Occipital lobe (tissue), 2 donors: ENCODE results near the gene GRAMD4. TPM values are rescaled to one million over a fixed set of nuclear protein-coding genes. Genes with fewer than 3 reads are reported as not detected.
A peak's percentile ranks its signal among the peaks of the same experiment; 100 is the strongest.

Source experiments
- DNase-seq: peaks from one replicate; lab custom pipeline; 2025; lab: John Stamatoyannopoulos, UW
- total RNA-seq: library from RNA; depleted of rRNA; stranded (reverse); fragments of >200 nt; gene quantifications from one replicate; pipeline ENCODE4 v1.2.3, GENCODE V29; 2014

Gene GRAMD4
- total RNA-seq, 1 donor from 2014 or later, result 55.8 TPM

DNA sequence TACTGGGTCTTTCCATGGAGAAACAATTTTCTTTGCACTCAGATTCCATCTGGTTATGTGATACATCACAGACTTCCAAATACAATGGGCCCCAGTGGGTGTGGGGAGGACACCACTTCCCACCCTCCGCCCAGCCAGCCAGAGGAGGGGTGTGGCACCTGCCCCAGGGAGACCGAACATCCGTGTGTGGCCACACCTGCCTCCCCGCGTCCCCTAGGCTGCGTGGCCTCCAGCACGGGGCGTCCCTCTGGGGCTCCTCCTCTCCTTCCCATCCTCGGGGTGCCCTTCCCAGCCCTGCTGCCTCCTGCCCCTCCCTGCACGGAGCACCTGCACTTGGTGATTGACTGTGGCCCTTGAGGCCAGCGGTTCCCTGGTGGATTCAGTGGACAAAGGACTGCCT is 68.8 kb downstream of the GRAMD4 start:
- no peak for DNase-seq

DNA sequence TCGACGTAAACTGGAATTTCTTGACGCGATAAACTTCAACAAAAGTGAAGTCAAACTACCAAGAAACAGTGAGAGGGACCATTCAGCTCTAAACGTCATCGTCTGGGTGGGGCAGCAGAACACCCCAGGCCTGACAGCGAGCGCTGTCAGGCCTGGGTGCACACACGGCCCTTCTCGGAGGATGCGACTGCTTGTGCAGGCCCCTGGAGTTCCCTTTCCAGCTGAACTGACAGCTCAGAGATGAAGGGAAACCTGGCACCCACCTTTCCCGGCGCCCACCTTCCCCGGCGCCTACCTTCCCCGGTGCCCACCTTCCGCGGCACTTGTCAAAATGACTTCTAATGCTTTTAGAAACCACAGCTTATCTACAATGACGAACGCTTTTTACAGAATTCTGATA is 70.0 kb downstream of the GRAMD4 start:
- DNase-seq, result no peak

DNA sequence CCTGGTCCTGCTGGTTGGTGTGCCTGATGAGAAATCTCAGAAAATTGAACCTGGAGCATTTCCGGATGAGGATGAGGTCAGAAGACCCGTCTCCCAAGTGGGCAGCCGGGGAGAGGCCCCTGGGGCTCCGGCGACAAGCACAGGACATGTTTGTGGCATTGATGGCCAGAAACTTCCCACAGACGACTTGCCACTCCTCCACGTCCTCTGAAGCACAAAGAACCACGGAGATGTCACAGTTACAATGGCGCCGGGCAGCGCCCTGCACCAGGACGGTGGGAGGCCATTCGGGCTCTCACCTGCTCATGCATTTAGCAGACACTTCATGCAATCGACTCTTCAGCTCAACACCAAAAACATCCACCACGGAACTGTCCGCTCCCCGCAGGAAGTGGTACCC is 71.4 kb downstream of the GRAMD4 start:
- no peak for DNase-seq

DNA sequence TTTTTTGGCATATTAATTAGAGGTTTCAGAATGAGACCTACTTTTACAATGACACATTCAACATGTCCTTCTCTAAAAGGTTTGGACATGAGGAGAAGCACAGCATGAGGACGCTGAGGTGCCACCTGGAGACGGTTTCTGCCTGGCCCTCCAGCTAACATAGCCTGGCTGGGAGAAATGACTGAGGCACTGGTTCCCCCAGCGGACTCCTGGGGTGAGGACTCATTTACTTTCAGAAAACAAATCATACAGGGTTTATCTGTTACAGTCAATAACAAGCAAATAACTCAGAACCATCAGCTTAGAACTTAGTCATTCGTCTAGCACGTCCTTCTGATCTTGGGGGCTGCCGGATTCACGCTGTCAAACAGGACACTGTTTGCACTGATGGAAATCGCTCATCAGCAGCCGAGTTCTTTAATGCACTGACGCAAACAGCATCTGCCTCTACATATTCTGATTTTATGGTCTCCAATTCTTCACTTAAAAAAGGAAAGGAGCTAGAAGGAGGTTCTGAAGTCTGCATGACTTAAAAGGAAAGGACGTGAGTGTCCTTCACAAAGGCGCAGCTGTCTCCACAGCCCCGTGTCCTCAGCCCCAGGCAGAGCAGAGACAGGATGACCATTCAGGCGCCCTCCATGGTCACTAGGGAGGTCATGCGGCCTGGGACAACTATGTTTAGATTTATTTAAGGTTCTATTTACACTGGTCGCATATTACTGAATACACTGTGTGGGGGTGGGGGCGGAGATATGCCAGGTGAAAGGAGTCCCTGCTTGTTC is 73.6 kb downstream of the GRAMD4 start:
- DNase-seq, result peak; percentile 29

DNA sequence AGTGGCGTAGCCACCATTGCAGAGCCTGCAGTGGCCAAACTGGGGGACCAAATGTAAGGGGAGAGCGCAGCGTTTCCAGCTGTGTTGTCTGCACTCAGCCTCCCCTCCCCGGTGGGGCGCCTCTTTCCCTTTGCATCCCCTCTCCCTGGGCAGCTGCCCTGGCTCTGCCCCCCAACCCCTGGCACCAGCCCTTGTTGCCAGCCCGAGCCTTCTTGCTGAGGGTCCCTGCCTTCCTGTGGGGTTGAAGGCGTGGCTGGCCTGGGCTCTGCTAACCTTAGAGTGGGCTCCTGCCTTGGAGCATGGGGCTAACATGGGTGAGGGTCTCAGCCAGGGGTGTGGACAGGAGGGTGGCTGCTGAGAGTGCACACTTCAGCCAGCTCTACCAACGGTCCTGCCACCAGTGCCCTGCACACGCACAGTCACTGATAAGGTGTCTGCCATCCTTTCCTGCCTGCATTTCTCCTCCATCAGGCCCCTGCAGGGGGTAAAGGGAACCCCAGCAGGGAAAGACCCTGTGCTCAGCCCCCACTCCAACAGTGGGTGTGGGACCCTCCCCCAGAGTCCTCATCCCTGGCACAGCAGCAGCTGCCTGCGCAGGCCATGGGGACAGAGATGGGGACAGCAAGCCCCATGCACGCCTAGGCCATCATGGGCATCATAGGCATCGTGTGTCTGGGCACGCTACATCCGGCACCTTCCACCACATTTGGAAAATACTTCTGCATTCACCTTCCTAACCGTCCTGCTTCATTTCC is 74.4 kb downstream of the GRAMD4 start:
- no peak for DNase-seq

DNA sequence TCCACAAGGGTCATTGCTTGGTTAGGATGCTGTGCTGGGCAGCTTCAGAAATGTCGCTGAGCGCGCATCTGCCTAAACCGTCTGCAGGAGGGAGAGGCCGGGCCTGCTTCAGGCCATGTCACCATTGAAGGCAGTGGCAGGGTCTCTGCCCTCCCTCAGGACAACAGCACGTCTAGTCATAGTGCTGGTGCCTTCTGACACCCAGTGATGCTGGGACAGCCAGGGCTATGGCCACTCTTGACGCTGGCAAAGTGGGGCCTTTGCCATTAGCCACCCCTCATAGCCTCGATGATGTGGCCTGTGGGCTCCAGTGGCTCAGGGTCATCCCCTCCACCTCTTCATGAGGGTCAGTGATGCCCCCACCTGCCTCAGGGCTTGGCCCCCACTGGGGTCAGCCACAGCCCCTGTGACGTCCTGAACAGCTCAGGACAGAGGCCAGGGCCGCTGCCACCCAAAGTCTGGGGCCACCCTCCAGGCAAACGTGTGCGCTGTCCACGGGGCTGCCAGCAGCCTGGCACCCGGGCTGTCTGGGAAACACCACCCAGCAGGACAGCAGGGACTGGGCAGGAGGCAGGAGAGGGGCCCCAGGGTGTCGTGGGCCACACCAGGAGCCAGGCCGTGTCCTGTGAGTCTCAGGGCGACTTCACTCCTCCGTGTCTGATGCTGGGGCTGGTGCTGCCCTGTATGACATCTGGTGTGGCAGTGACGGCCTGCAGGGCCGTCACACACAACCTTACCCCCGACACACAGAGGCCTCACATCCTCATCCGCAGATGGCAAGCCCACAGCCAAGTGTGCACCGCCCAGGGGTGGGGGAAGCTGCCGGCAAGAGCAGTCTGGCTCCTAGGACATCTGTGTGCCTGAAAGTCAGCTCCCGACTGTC is 75.4 kb downstream of the GRAMD4 start:
- DNase-seq, result no peak

DNA sequence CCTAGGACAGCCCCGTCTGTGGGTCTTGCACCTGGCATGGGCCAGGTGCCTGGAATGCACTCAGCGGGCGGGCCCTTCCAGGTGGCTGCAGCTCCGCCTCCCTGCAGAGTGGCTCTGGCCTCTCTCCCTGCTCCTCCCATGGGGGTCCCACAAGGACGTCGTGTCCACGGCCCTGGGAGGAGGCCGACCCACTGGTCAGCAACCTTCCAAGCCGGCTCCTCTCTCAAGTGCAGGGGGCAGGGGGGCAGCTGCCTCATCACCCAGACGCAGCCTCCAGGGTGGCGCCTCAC is 76.0 kb downstream of the GRAMD4 start:
- DNase-seq, result no peak

DNA sequence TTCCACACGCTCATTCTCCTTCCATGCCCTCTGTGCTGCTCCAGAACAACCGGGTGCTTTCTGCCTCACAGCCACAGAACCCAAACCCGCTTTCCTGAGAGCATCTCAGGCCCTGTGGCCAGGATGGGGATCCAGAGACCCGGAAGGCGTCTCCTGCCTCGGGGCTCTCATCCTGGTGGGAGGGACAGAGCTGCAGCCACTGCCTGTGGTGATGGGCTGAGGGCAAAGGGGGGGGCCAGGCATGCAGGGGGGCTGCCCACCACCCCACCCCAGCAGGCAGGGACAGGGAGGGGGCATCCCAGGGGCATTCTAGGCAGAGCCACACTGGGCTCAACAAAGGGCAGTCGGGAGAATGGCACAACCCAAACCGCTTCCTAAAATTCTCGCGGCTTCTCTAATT is 76.4 kb downstream of the GRAMD4 start:
- no peak for DNase-seq

DNA sequence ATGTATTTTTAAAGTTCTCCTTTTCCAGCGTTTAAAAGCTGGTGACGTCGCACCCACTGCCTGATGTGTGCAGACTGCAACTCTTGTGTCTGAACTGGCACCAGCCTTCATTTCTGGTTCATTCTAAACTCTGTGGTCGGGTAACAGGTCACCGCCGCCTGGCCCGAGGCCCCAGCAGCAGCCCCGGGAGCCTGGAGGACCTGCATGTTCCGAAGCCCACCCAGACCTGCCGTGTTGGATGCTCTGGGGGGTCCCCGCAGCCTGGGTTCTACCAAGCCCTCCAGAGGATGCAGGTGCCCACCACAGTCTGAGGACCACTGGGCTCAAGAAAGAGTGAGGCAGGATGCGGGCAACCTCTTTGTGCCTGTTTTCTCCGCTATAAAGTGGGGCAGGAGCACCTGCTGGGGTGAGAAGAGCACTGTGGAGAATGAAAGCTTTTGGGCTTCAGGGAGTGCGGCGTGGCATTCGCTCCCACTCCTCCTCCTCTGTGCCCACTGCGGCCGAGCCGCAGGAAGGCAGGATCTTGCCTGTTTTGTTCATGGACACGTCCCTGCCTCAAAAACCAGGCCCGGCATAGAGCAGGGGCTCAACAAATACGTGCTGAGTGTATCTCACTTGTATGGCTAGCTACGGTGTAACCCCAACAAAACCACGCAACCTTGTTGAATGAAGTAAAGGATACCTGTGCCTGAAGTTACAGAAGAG is 77.8 kb downstream of the GRAMD4 start:
- no peak for DNase-seq

DNA sequence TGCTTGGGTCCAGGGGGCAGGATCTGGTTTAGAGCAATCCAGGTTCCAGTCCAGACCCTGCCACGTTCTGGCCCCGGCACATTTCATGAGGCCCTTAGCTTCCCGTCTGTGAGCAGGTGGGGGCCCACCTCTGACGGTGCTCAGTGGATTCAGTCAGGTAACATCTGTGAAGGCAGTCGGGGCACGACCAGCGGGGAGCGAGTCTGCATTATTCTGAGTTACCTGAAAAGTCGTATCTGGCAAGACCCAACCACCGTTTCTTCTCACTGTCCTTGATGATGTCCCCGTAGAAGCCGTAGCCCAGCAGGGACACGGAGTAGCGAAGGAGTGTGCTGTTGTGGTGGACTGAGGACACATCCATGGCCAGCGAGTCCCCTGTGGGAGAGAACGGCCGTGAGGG is 78.9 kb downstream of the GRAMD4 start:
- no peak for DNase-seq

DNA sequence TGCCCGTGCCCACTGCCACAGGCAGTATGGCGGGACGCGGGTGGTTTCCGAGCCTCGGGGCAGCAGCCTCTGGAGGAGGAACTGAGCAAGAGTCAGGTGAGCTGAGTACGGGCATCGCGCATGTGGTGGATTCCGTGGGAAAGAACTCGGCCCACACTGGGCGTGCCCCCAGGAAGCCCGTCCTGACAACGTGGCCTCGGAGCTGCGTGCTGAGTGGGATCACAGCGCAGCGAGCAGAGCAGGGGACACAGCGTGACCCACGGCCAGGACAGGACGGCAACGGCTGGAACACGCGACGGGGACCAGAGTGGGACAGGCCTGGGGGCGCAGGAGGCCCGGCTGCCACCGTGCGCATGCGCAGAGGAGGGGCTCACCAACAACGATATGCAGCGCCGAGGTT is 81.1 kb downstream of the GRAMD4 start:
- no peak for DNase-seq

DNA sequence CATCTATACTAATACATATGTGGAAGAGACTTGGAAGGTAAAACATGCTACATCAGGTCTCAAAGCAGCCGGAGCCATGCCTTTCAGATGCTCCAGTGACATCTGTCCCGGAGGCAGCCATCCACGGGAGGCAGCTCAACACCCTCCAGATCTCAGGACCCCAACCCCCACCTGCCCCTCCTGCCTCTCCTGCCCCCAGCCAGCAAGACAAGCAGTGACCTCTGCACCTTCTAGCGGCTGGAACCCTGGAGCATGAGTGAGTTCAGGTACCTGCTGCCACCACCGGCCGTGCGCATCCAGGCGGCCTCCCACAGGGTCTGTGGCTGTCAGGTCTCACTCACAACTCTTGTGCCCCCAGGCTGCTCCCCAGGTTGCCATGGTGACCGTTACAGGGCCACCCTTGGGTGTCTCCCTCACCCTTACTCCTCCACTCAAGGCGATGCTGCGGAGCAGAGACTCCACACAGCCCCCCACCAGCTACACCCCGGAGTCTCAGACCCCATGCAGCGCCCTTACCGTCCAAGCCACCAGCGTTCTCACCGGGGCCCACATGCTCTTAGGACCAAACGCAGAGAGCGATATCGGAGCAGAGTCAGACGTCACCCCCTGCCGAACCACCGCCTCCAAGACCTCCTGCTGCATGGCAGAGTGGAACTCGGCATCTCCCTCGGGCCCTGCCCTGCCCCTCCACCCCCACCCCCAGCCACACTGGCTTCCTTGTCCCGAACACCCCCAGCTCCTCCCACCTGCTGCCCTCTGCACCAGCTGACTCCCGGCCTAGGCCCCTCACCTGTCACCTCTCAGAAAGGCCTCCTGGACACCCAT is 83.2 kb downstream of the GRAMD4 start:
- DNase-seq, result no peak

DNA sequence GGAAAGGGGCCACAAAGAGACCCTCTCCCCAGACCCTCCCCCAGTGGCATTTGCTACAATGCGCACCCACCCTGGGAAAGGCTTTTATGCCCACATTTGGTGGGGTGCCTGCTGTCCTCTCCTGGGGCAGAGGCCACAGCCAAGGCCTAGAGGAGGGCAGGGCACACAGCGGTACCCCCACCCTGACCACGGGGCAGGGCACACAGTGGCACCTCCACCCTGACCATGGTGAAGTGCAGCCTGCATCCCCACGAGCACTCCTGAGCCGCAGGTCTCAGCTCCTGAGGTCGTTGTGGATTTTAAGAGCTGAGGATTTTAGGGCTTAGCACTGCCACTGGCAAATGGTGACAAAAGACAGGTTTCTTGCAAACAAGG is 83.8 kb downstream of the GRAMD4 start:
- no peak for DNase-seq

DNA sequence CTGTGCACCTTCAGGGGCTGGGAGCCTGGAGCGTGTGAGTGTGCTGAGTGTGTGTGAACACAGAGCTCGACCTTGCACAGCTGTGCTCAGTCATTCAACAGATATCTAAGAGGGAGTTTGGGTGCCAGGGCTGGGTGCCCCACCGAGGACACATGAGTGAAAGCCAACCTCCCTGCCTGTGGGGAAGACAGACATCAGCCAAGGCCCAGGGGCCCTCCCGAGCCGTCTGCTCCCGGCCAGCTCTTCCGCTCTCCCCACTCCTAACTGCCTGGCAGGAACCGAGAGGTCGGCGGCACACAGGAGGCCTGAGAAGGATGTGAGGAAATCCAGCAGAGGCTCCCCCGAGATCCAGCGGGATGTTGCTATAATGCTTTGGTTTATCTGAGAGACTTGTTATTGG is 85.9 kb downstream of the GRAMD4 start:
- DNase-seq, result no peak

DNA sequence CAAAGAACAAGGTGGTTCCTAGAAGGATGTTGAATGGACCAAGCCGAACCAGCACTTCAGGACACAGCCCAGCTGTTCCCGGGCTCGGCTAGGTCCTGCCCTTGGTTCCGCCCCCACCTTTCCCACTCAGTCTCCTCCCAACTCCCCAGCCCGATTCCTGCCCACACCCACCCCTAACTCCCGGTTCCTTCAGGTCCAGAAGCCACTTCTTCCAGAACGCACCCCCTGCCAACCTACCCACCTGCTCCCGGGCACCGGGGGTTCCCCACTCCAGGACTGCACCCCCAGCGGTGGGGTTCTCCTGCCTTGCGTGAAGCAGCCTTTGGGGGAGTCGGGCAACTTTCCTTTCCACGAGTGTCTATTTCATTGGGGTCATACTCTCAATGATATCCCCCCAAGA is 87.1 kb downstream of the GRAMD4 start:
- no peak for DNase-seq

DNA sequence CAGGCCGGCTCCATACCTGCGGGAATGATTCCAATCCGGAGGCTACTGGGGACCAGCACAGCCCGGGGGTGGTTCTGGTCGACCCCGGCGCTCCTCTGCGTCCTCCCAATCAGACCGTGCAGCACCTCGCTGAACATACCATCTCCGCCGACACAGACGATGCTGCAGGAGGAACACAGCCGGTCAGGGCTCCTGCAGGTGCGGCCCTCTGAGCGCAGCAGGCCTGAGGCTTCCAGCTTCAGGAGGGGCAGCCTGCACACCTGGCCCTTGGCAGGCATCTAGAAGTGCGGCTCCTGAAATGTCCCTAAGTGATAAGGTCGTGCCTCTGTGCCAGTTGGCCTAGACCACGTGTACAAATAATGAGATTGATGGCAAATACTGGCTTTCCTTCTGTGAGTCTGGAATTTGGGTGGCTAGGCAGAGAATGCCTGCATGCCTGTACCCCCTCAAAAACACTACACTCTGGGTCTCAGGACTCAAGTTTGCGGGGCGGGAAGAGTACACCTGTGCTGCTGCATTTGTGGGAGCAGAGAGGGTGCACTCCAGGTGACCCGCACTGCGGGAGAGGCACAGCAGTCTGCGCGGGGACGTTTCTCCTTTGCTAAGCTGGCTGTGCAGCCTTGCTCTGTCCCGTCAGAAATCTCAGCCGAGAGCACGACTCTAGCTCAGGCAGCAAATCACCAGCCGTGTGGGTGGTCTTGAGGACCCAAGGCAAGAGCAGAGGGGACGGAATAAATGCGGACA is 87.8 kb downstream of the GRAMD4 start:
- no peak for DNase-seq

DNA sequence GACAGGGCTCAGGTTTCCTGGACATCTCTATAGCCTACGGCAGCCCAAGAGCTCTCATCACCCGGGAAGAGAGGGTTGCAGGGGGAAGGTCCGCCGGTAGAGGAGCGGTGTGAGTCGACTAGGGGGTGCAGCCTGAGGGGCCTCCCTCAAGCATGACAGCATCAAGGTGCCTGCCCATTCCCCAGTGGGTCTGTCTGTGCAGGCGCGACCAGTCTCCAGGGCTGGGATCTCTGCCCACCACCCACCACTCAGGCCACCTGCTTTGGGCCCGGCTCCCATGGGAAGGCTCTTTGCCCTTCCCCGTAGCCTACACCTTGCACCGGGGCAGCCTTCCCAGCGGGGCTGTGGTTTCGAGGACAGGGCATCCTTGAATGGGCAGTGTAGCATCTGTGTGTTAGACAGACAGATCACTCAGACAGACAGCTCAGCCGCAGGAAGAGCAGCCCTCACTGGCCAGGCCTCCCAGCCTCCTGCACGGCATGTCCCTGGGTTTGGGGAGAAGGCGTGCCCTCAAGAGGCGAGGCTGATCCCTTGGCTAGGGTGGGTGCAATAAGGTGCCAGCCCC is 88.7 kb downstream of the GRAMD4 start:
- no peak for DNase-seq

DNA sequence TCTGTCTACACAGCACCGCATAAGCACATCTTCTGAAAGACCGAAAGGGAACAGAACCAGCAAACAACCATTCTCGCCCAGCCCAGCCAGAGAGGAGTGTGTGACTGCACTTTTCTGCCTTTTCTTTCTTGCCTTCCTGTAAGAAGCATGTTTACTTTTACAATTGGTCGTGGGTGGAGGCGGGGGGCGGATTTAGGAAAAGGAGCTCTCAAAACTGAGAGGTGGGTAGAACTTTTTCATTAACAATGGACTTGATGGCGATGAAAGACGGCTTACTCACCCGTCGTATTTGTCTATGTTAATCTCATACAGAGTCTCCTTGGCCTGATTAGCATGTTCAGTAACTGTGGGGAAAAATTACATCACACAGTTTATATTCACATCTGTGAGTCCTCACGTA is 90.6 kb downstream of the GRAMD4 start:
- DNase-seq, result no peak

DNA sequence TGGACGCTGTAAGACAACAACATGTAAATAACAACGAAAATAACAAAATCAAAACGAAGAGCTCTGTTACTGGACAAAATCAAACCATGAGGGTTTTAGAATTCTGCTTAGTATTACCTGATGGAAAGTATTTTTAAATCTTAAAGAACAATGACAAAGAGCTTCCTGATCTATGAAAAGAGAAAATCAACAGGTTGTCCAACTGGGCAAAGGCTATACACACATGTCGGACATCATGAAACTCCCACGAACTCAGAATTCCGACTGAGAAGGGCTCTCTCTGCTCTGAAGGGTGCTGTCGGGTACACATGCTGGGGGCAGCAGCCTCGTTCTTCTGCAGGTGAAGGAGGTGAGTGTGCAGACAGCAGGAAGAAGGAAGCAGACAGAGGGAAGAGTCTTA is 92.1 kb downstream of the GRAMD4 start:
- no peak for DNase-seq

DNA sequence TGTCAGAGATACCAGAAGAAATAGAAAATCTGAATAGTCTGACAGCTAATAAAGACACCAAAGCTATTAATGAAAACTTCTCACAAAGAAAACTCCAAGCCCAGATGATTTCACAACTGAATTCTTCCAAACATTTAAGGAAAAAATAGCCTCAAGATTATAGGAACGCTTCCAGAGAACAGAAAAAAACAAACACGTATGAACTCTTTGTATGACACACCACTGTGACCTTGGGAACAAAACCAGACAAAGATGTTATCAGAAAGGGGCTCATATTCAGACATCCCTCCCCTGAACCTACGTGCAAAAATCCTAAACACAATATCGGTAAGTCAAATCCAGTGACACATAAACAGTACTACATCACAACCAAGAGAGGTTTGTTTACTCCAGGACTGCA is 94.4 kb downstream of the GRAMD4 start:
- no peak for DNase-seq
